B cell (primary cell): Measurements from ENCODE around the gene SPIRE1. TPM values are rescaled to one million over a fixed set of nuclear protein-coding genes. Genes with fewer than 3 reads are reported as not detected.

Experiments used
- ATAC-seq: fragments of 200-7000 bp; cut with Tn5 transposase; one replicate; pipeline ENCODE4 v1.10.0; 2021; ENCODE audit warnings: low read depth, mild to moderate bottlenecking, moderate number of reproducible peaks, moderate library complexity
- CTCF ChIA-PET: fragments of 350-600 bp; sonication (Branson Sonifier 250); formaldehyde crosslinking; loops from one replicate; lab custom pipeline; 2021; ENCODE audit warnings: antibody characterized with exemption, inconsistent platforms; lab: Charles Lee
- POLR2A ChIA-PET: fragments of 350-600 bp; sonication (Branson Sonifier 250); formaldehyde crosslinking; loops from one replicate; lab custom pipeline; 2021; ENCODE audit warnings: antibody characterized with exemption; lab: Charles Lee
- DNase-seq: peaks from one replicate; pipeline ENCODE4 v3.0.0; 2013
- H2AFZ ChIP-seq: 2 replicates; pipeline ENCODE4 v1.6.1; 2012; ENCODE audit warnings: mild to moderate bottlenecking, low read depth, low read length; ENCODE audit not compliant: insufficient read depth, poor library complexity, severe bottlenecking
- H3K27ac ChIP-seq, 2 donors: 1 replicate in 1 of 2; 2 replicates in 1 of 2; pipeline ENCODE4 v1.5.1; 2012 to 2013; ENCODE audit warnings: low read length in 2 of 2, mild to moderate bottlenecking in 2 of 2, moderate library complexity in 1 of 2
- H3K27me3 ChIP-seq, 4 experiments: fragments of 200-600 bp in 1 of 4; sonication (generic) in 1 of 4; replicated peaks in 1 of 4; 1 replicate in 2 of 4; 2 replicates in 2 of 4; pipeline versions ENCODE4 v1.6.1 to v1.7.0; 2013 to 2016; ENCODE audit warnings: low read length in 3 of 4, mild to moderate bottlenecking in 2 of 4, mixed read lengths in 1 of 4, moderate library complexity in 1 of 4; ENCODE audit not compliant: insufficient read depth in 4 of 4, control insufficient read depth in 3 of 4; ENCODE audit errors: control extremely low read depth in 1 of 4
- H3K36me3 ChIP-seq, 2 experiments: replicated peaks in 1 of 2; 1 replicate in 1 of 2; 2 replicates in 1 of 2; pipeline versions ENCODE4 v1.6.1 to v1.7.1; 2013; ENCODE audit warnings: low read length in 1 of 2; ENCODE audit not compliant: insufficient read depth in 2 of 2, control insufficient read depth in 1 of 2; ENCODE audit errors: control extremely low read depth in 1 of 2, extremely low read depth in 1 of 2
- H3K4me1 ChIP-seq, 2 donors: fragments of 200-600 bp in 1 of 2; sonication (generic) in 1 of 2; 1 replicate in 1 of 2; 2 replicates in 1 of 2; pipeline versions ENCODE4 v1.5.1 to v1.6.1; 2013 to 2017; ENCODE audit warnings: low read length in 2 of 2; ENCODE audit not compliant: control insufficient read depth in 2 of 2, insufficient read depth in 2 of 2
- H3K4me2 ChIP-seq: replicated peaks from 2 replicates; pipeline ENCODE3; 2012; ENCODE audit warnings: mild to moderate bottlenecking, low read depth, low read length; ENCODE audit not compliant: poor library complexity, severe bottlenecking
- H3K4me3 ChIP-seq, 5 experiments: fragments of 200-600 bp in 1 of 5; sonication (generic) in 1 of 5; 1 replicate in 3 of 5; 2 replicates in 2 of 5; pipeline versions ENCODE4 v1.5.1 to v1.7.0; 2011 to 2016; ENCODE audit warnings: low read length in 4 of 5, mild to moderate bottlenecking in 4 of 5, low read depth in 2 of 5, control low read depth in 1 of 5, moderate library complexity in 1 of 5; ENCODE audit not compliant: insufficient read depth in 1 of 5; ENCODE audit errors: control extremely low read depth in 1 of 5, extremely low read depth in 1 of 5
- H3K79me2 ChIP-seq: fragments of 200-600 bp; sonication (generic); one replicate; pipeline ENCODE4 v1.6.0; 2016; ENCODE audit warnings: low read length; ENCODE audit not compliant: control insufficient read depth, insufficient read depth
- H3K9ac ChIP-seq: fragments of 200-600 bp; sonication (generic); 2 replicates; pipeline ENCODE4 v1.6.1; 2017; ENCODE audit warnings: mild to moderate bottlenecking, low read length, moderate library complexity
- H3K9me3 ChIP-seq, 3 donors: one replicate each; pipeline versions ENCODE4 v1.6.1 to v1.7.1; 2013; ENCODE audit warnings: low read length in 2 of 3; ENCODE audit not compliant: control insufficient read depth in 2 of 3, insufficient read depth in 1 of 3; ENCODE audit errors: control extremely low read depth in 1 of 3
- H4K20me1 ChIP-seq: 2 replicates; pipeline ENCODE4 v1.6.0; 2012; ENCODE audit warnings: mild to moderate bottlenecking, low read length; ENCODE audit not compliant: insufficient read depth, control insufficient read depth, poor library complexity, severe bottlenecking
- H3K27ac Mint-ChIP-seq: one replicate; pipeline ENCODE4 v1.8.0; 2021; ENCODE audit warnings: mixed read lengths
- H3K27me3 Mint-ChIP-seq: one replicate; pipeline ENCODE4 v1.8.0; 2021; ENCODE audit warnings: mixed read lengths
- H3K4me1 Mint-ChIP-seq: one replicate; pipeline ENCODE4 v1.8.0; 2021; ENCODE audit warnings: mixed read lengths
- H3K4me3 Mint-ChIP-seq: one replicate; pipeline ENCODE4 v1.8.0; 2021; ENCODE audit warnings: mixed read lengths
- H3K9me3 Mint-ChIP-seq: one replicate; pipeline ENCODE4 v1.8.0; 2022; ENCODE audit warnings: mixed read lengths; ENCODE audit not compliant: insufficient read depth
- EZH2 ChIP-seq: IDR thresholded peaks from 2 replicates; pipeline ENCODE4 v1.6.1; 2012; ENCODE audit warnings: borderline replicate concordance, low read depth, mild to moderate bottlenecking, moderate library complexity, low read length; ENCODE audit not compliant: insufficient read depth, poor library complexity, severe bottlenecking
- WGBS: methylation state at CpG from one replicate; pipeline ENCODE4 v1.1.5; 2013; ENCODE audit warnings: missing lambda C conversion rate; ENCODE audit not compliant: insufficient coverage; 5-methylcytosine and 5-hydroxymethylcytosine counted together
- intact Hi-C: fragments of 100-400 bp; cut with micrococcal nuclease; formaldehyde crosslinking; loops from one replicate; pipeline ENCODE4 v1.10.0; 2022
- polyA plus RNA-seq: library from polyadenylated mRNA; depleted of rRNA; stranded (reverse); fragments of >200 nt; gene quantifications from 2 replicates; pipeline ENCODE4 v1.2.3, GENCODE V29; 2012
- total RNA-seq, 2 donors: library from RNA; stranded (reverse); fragments of 120-200 nt in 1 of 2; gene quantifications; 1 replicate in 1 of 2; 2 replicates in 1 of 2; pipeline versions ENCODE4 v1.2.3 to v1.2.4, GENCODE V29; 2013 to 2022
- TF ChIP-seq, protein P1 (sequence below): fragments of 200-600 bp; IDR thresholded peaks from one replicate; pipeline ENCODE4 v1.8.0; 2022; ENCODE audit warnings: antibody characterized with exemption, mild to moderate bottlenecking

The SPIRE1 gene
- total and polyA plus RNA-seq, 2 donors (not counting 1 experiment from before 2014, with no cell fraction given), result 0.22 to 4.0 TPM

- H2AFZ ChIP-seq, result no peak overlapping the region
- H3K4me1 ChIP-seq, result no peaks in the 10 kb centered on the region
- 86% methylated on average over 1 of the region's 3 CpGs for WGBS
- ATAC-seq (no peak), DNase-seq (no peak)
- CTCF ChIA-PET, result no interaction called here
- no peaks in the 10 kb centered on the region for H3K9me3 Mint-ChIP-seq
- H3K9ac ChIP-seq, result no peak overlapping the region
- TF ChIP-seq, protein P1, sequence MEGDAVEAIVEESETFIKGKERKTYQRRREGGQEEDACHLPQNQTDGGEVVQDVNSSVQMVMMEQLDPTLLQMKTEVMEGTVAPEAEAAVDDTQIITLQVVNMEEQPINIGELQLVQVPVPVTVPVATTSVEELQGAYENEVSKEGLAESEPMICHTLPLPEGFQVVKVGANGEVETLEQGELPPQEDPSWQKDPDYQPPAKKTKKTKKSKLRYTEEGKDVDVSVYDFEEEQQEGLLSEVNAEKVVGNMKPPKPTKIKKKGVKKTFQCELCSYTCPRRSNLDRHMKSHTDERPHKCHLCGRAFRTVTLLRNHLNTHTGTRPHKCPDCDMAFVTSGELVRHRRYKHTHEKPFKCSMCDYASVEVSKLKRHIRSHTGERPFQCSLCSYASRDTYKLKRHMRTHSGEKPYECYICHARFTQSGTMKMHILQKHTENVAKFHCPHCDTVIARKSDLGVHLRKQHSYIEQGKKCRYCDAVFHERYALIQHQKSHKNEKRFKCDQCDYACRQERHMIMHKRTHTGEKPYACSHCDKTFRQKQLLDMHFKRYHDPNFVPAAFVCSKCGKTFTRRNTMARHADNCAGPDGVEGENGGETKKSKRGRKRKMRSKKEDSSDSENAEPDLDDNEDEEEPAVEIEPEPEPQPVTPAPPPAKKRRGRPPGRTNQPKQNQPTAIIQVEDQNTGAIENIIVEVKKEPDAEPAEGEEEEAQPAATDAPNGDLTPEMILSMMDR, result no peak
- TF ChIP-seq EZH2, result no peak
- H3K4me1 Mint-ChIP-seq, result no peaks in the 10 kb centered on the region
- POLR2A ChIA-PET, result no interaction called here
- no peaks in the 10 kb centered on the region for H3K9me3 ChIP-seq
- H3K36me3 ChIP-seq, result no peaks in the 10 kb centered on the region
- no peak overlapping the region for H3K4me3 Mint-ChIP-seq
- no peak overlapping the region for H3K4me2 ChIP-seq
- no peaks in the 10 kb centered on the region for H3K79me2 ChIP-seq
- no peaks in the 10 kb centered on the region for H4K20me1 ChIP-seq
- no peaks in the 10 kb centered on the region for H3K27me3 Mint-ChIP-seq
- no peak overlapping the region for H3K27ac ChIP-seq
- no peak overlapping the region for H3K27ac Mint-ChIP-seq
- H3K27me3 ChIP-seq, result no peaks in the 10 kb centered on the region
- intact Hi-C loops, result no loop called here
- no peak overlapping the region for H3K4me3 ChIP-seq
These were observed 178.4 kb downstream of the SPIRE1 start for GRCh38 chr18:12479536-12479935.

- no peaks in the 10 kb centered on the region for H4K20me1 ChIP-seq
- H3K27ac Mint-ChIP-seq, result no peak overlapping the region
- over 99% methylated on average over 12 of the region's 12 CpGs for WGBS
- no peaks in the 10 kb centered on the region for H3K27me3 ChIP-seq
- no peak overlapping the region for H3K9ac ChIP-seq
- no peak overlapping the region for H3K4me3 ChIP-seq
- no peak overlapping the region for H3K4me2 ChIP-seq
- CTCF ChIA-PET, result interaction anchor here (0.8 kb wide), 1 partner anchor 28 kb away, joined by 3 read pairs; no protein-coding TSS in a partner anchor
- H3K4me1 ChIP-seq, result no peaks in the 10 kb centered on the region
- no peak for DNase-seq
- no peak overlapping the region for H3K27ac ChIP-seq
- intact Hi-C loops, result no loop called here
- no peaks in the 10 kb centered on the region for H3K9me3 ChIP-seq
- H3K4me1 Mint-ChIP-seq, result no peaks in the 10 kb centered on the region
- TF ChIP-seq, protein P1, result no peak
- TF ChIP-seq EZH2, result no peak
- no peak for ATAC-seq
- no peak overlapping the region for H2AFZ ChIP-seq
- H3K4me3 Mint-ChIP-seq, result no peak overlapping the region
- POLR2A ChIA-PET, result no interaction called here
- H3K9me3 Mint-ChIP-seq, result no peaks in the 10 kb centered on the region
- H3K36me3 ChIP-seq, result no peaks in the 10 kb centered on the region
- H3K79me2 ChIP-seq, result no peaks in the 10 kb centered on the region
- H3K27me3 Mint-ChIP-seq, result no peaks in the 10 kb centered on the region
These were observed 179.4 kb downstream of the SPIRE1 start for GRCh38 chr18:12478269-12479047.
